ENCODE measurements around the gene RAB11FIP4. TPM values are rescaled to one million over a fixed set of nuclear protein-coding genes. Genes with fewer than 3 reads are reported as not detected.
A peak's percentile ranks its signal among the peaks of the same experiment; 100 is the strongest.

RAB11FIP4 gene
- total RNA-seq, 2 donors from 2014 or later, result 19.7 to 21.7 TPM

- Mint-ChIP-seq H3K9me3 (no peaks in the 10 kb centered on the region), H3K4me1 (no peaks in the 10 kb centered on the region)
These were observed 132.6 kb downstream of the RAB11FIP4 start for GRCh38 chr17:31523862-31524730.

GRCh38 chr17:31524926-31525800 is 133.7 kb downstream of the RAB11FIP4 start:
- no peak overlapping the region for H3K4me3 Mint-ChIP-seq

More at GRCh38 chr17:31523862-31524730, 132.6 kb downstream of the RAB11FIP4 start:
- no peaks in the 10 kb centered on the region for H3K27me3 Mint-ChIP-seq
- H3K4me3 Mint-ChIP-seq, result no peak overlapping the region
- ATAC-seq (replicated peaks), result no peak
- H3K27ac Mint-ChIP-seq, result no peak overlapping the region
- peaks cover 32% of the 10 kb centered on the region for H3K36me3 Mint-ChIP-seq (ENCODE audit: low read depth)

GRCh38 chr17:31525801-31526549 is 134.5 kb downstream of the RAB11FIP4 start:
- Mint-ChIP-seq H3K27ac (no peak overlapping the region), H3K9me3 (no peaks in the 10 kb centered on the region), H3K27me3 (no peaks in the 10 kb centered on the region), H3K4me3 (no peak overlapping the region), H3K4me1 (no peaks in the 10 kb centered on the region), H3K36me3 (ENCODE audit: low read depth) (peaks cover 27% of the 10 kb centered on the region)
- ATAC-seq (replicated peaks), result no peak

More at GRCh38 chr17:31524926-31525800, 133.7 kb downstream of the RAB11FIP4 start:
- H3K4me1 Mint-ChIP-seq, result no peaks in the 10 kb centered on the region
- no peaks in the 10 kb centered on the region for H3K9me3 Mint-ChIP-seq
- peaks cover 27% of the 10 kb centered on the region for H3K36me3 Mint-ChIP-seq (ENCODE audit: low read depth)
- H3K27me3 Mint-ChIP-seq, result no peaks in the 10 kb centered on the region
- peak; percentile 86 for ATAC-seq (replicated peaks)
- H3K27ac Mint-ChIP-seq, result no peak overlapping the region

- H3K36me3 Mint-ChIP-seq (ENCODE audit: low read depth), result peaks cover 27% of the 10 kb centered on the region
- H3K4me3 Mint-ChIP-seq, result no peak overlapping the region
- no peaks in the 10 kb centered on the region for H3K9me3 Mint-ChIP-seq
- no peak for ATAC-seq (replicated peaks)
- H3K27me3 Mint-ChIP-seq, result no peaks in the 10 kb centered on the region
- no peak overlapping the region for H3K27ac Mint-ChIP-seq
- H3K4me1 Mint-ChIP-seq, result no peaks in the 10 kb centered on the region
These were observed 136.1 kb downstream of the RAB11FIP4 start for GRCh38 chr17:31527606-31528005.

GRCh38 chr17:31528291-31528874 is 136.9 kb downstream of the RAB11FIP4 start:
- H3K4me3 Mint-ChIP-seq, result no peak overlapping the region

GRCh38 chr17:31529841-31530251 is 138.4 kb downstream of the RAB11FIP4 start:
- ATAC-seq (replicated peaks), result no peak
- no peak overlapping the region for H3K27ac Mint-ChIP-seq
- no peak overlapping the region for H3K4me3 Mint-ChIP-seq
- no peaks in the 10 kb centered on the region for H3K27me3 Mint-ChIP-seq
- H3K9me3 Mint-ChIP-seq, result no peaks in the 10 kb centered on the region
- H3K4me1 Mint-ChIP-seq, result no peaks in the 10 kb centered on the region
- peaks cover 20% of the 10 kb centered on the region for H3K36me3 Mint-ChIP-seq (ENCODE audit: low read depth)

More at GRCh38 chr17:31528291-31528874, 136.9 kb downstream of the RAB11FIP4 start:
- Mint-ChIP-seq H3K9me3 (no peaks in the 10 kb centered on the region), H3K27ac (no peak overlapping the region), H3K36me3 (ENCODE audit: low read depth) (peaks cover 27% of the 10 kb centered on the region), H3K4me1 (no peaks in the 10 kb centered on the region), H3K27me3 (no peaks in the 10 kb centered on the region)
- ATAC-seq (replicated peaks), result no peak

GRCh38 chr17:31530391-31530985 is 139.0 kb downstream of the RAB11FIP4 start:
- H3K27me3 Mint-ChIP-seq, result no peaks in the 10 kb centered on the region
- no peak overlapping the region for H3K27ac Mint-ChIP-seq
- H3K4me1 Mint-ChIP-seq, result no peaks in the 10 kb centered on the region
- no peak overlapping the region for H3K4me3 Mint-ChIP-seq
- H3K9me3 Mint-ChIP-seq, result no peaks in the 10 kb centered on the region
- ATAC-seq (replicated peaks), result no peak
- peaks cover 20% of the 10 kb centered on the region for H3K36me3 Mint-ChIP-seq (ENCODE audit: low read depth)

GRCh38 chr17:31531336-31531980 is 140.0 kb downstream of the RAB11FIP4 start:
- Mint-ChIP-seq H3K4me3 (no peak overlapping the region), H3K36me3 (ENCODE audit: low read depth) (peaks cover 15% of the 10 kb centered on the region), H3K4me1 (no peaks in the 10 kb centered on the region), H3K27me3 (no peaks in the 10 kb centered on the region), H3K9me3 (no peaks in the 10 kb centered on the region), H3K27ac (no peak overlapping the region)
- ATAC-seq (replicated peaks), result no peak

GRCh38 chr17:31532081-31532480 is 140.6 kb downstream of the RAB11FIP4 start:
- ATAC-seq (replicated peaks), result no peak
- Mint-ChIP-seq H3K4me1 (no peaks in the 10 kb centered on the region), H3K27me3 (no peaks in the 10 kb centered on the region), H3K4me3 (no peak overlapping the region), H3K36me3 (ENCODE audit: low read depth) (peaks cover 10% of the 10 kb centered on the region), H3K9me3 (no peaks in the 10 kb centered on the region), H3K27ac (no peak overlapping the region)

GRCh38 chr17:31532526-31532925 is 141.1 kb downstream of the RAB11FIP4 start:
- Mint-ChIP-seq H3K27ac (no peak overlapping the region), H3K36me3 (ENCODE audit: low read depth) (peaks cover 10% of the 10 kb centered on the region), H3K27me3 (no peaks in the 10 kb centered on the region), H3K9me3 (no peaks in the 10 kb centered on the region), H3K4me3 (no peak overlapping the region), H3K4me1 (no peaks in the 10 kb centered on the region)
- ATAC-seq (replicated peaks), result no peak

- Mint-ChIP-seq H3K4me1 (no peaks in the 10 kb centered on the region), H3K27ac (no peak overlapping the region), H3K4me3 (no peak overlapping the region), H3K27me3 (no peaks in the 10 kb centered on the region), H3K9me3 (no peaks in the 10 kb centered on the region), H3K36me3 (ENCODE audit: low read depth) (peaks cover 10% of the 10 kb centered on the region)
- ATAC-seq (replicated peaks), result peak; percentile 34
These were observed 142.2 kb downstream of the RAB11FIP4 start for GRCh38 chr17:31533546-31534155.

- ATAC-seq (replicated peaks), result no peak
- Mint-ChIP-seq H3K4me3 (no peak overlapping the region), H3K27ac (no peak overlapping the region), H3K4me1 (no peaks in the 10 kb centered on the region), H3K36me3 (ENCODE audit: low read depth) (peaks cover 10% of the 10 kb centered on the region), H3K9me3 (no peaks in the 10 kb centered on the region), H3K27me3 (no peaks in the 10 kb centered on the region)
These were observed 142.9 kb downstream of the RAB11FIP4 start for GRCh38 chr17:31534223-31534888.

All from activated T-helper 17 cell treated with anti-CD3 and anti-CD28 coated beads, Interleukin-2, amount 50 U/mL, for 72 hours (primary cell).